IMR-90 (cell line): ENCODE results near the gene PEX10. TPM values are rescaled to one million over a fixed set of nuclear protein-coding genes. Genes with fewer than 3 reads are reported as not detected.

ENCODE experiments used
- ATAC-seq: fragments of 200-7000 bp; cut with Tn5 transposase; 2 replicates; pipeline ENCODE4 v1.9.1; 2020; ENCODE audit warnings: low read depth, mild to moderate bottlenecking, moderate library complexity
- BruUV-seq: library from RNA; stranded (reverse); fragments of 400-500 nt; replicated peaks from 2 replicates; lab custom pipeline; 2021; lab: Mats Ljungman, UMichigan
- CTCF ChIA-PET: fragments of 300-600 bp; formaldehyde crosslinking; extraction: SDS; loops from one replicate; lab custom pipeline; 2021; ENCODE audit warnings: antibody characterized with exemption; lab: Yijun Ruan, JAX
- POLR2A ChIA-PET: fragments of 300-600 bp; sonication (Branson Sonifier 250); formaldehyde crosslinking; loops from one replicate; lab custom pipeline; 2022; ENCODE audit warnings: antibody characterized with exemption; ENCODE audit not compliant: unreplicated experiment; lab: Charles Lee
- DNase-seq: peaks from one replicate; pipeline ENCODE4 v3.0.0; 2013
- H2AFZ ChIP-seq: replicated peaks from 2 replicates; pipeline ENCODE3; 2013; ENCODE audit warnings: low read length, mild to moderate bottlenecking; ENCODE audit not compliant: poor library complexity
- H2AK5ac ChIP-seq: 2 replicates; pipeline ENCODE4 v1.6.1; 2013; ENCODE audit warnings: low read depth, low read length, inconsistent platforms
- H2AK9ac ChIP-seq: replicated peaks from 2 replicates; pipeline ENCODE3; 2013; ENCODE audit warnings: mild to moderate bottlenecking, low read depth, low read length, moderate library complexity; ENCODE audit not compliant: poor library complexity
- H2BK120ac ChIP-seq: 2 replicates; pipeline ENCODE4 v1.6.1; 2013; ENCODE audit warnings: low read depth, low read length, inconsistent platforms
- H2BK15ac ChIP-seq: 3 replicates; pipeline ENCODE4 v1.6.1; 2013; ENCODE audit warnings: low read depth, low read length, inconsistent platforms
- H2BK20ac ChIP-seq: 2 replicates; pipeline ENCODE4 v1.6.1; 2013; ENCODE audit warnings: low read depth, mild to moderate bottlenecking, inconsistent platforms, low read length, moderate library complexity
- H2BK5ac ChIP-seq: 2 replicates; pipeline ENCODE4 v1.6.1; 2013; ENCODE audit warnings: mild to moderate bottlenecking, low read depth, low read length, inconsistent platforms; ENCODE audit not compliant: poor library complexity, severe bottlenecking
- H3K14ac ChIP-seq: replicated peaks from 2 replicates; pipeline ENCODE4 v1.6.1; 2013; ENCODE audit warnings: low read depth, low read length, inconsistent platforms
- H3K18ac ChIP-seq: 2 replicates; pipeline ENCODE4 v1.6.1; 2013; ENCODE audit warnings: low read depth, low read length, control low read depth
- H3K23ac ChIP-seq: 2 replicates; pipeline ENCODE4 v1.6.1; 2013; ENCODE audit warnings: low read depth, low read length, inconsistent platforms
- H3K27ac ChIP-seq: 2 replicates; pipeline ENCODE4 v1.5.1; 2013; ENCODE audit warnings: mild to moderate bottlenecking, control low read depth, low read length; ENCODE audit not compliant: insufficient read depth
- H3K27me3 ChIP-seq: 2 replicates; pipeline ENCODE4 v1.6.1; 2013; ENCODE audit warnings: low read length; ENCODE audit not compliant: control insufficient read depth, insufficient read depth
- H3K36me3 ChIP-seq: 2 replicates; pipeline ENCODE4 v1.6.1; 2013; ENCODE audit warnings: low read length, mixed read lengths; ENCODE audit not compliant: control insufficient read depth, insufficient read depth
- H3K4ac ChIP-seq: 2 replicates; pipeline ENCODE4 v1.6.1; 2013; ENCODE audit warnings: low read depth, low read length, inconsistent platforms
- H3K4me1 ChIP-seq: 2 replicates; pipeline ENCODE4 v1.6.1; 2013; ENCODE audit warnings: low read length, mixed read lengths; ENCODE audit not compliant: control insufficient read depth, insufficient read depth
- H3K4me2 ChIP-seq: 2 replicates; pipeline ENCODE4 v1.6.1; 2013; ENCODE audit warnings: low read depth, mild to moderate bottlenecking, control low read depth, low read length, moderate library complexity
- H3K4me3 ChIP-seq: 2 replicates; pipeline ENCODE4 v1.5.1; 2013; ENCODE audit warnings: low read depth, mild to moderate bottlenecking, control low read depth, low read length, moderate library complexity; ENCODE audit not compliant: insufficient read depth
- H3K56ac ChIP-seq: 2 replicates; pipeline ENCODE4 v1.6.1; 2013; ENCODE audit warnings: low read length, inconsistent platforms; ENCODE audit not compliant: insufficient read depth; ENCODE audit errors: extremely low read depth
- H3K79me1 ChIP-seq, 2 experiments: 2 replicates each; pipeline ENCODE4 v1.6.1; 2013; ENCODE audit warnings: low read length in 2 of 2, inconsistent platforms in 1 of 2, low read depth in 1 of 2
- H3K9ac ChIP-seq: 2 replicates; pipeline ENCODE4 v1.6.1; 2013; ENCODE audit warnings: low read depth, low read length, control low read depth
- H3K9me1 ChIP-seq: 2 replicates; pipeline ENCODE4 v1.6.1; 2013; ENCODE audit warnings: low read length, inconsistent platforms; ENCODE audit not compliant: insufficient read depth
- H3K9me3 ChIP-seq: 2 replicates; pipeline ENCODE4 v1.6.1; 2013; ENCODE audit warnings: low read length; ENCODE audit not compliant: control insufficient read depth, insufficient read depth
- H4K20me1 ChIP-seq: 2 replicates; pipeline ENCODE4 v1.6.1; 2013; ENCODE audit warnings: low read length, inconsistent platforms; ENCODE audit not compliant: insufficient read depth
- H4K5ac ChIP-seq: 2 replicates; pipeline ENCODE4 v1.6.1; 2013; ENCODE audit warnings: mild to moderate bottlenecking, low read depth, low read length, control low read depth
- H4K8ac ChIP-seq, 2 experiments: 2 replicates each; pipeline ENCODE4 v1.6.1; 2013; ENCODE audit warnings: low read depth in 2 of 2, low read length in 2 of 2, control low read depth in 1 of 2, inconsistent platforms in 1 of 2
- H4K91ac ChIP-seq: 2 replicates; pipeline ENCODE4 v1.6.1; 2013; ENCODE audit warnings: low read depth, low read length, inconsistent platforms; ENCODE audit not compliant: insufficient read depth
- BHLHE40 ChIP-seq: fragments of 150-350 bp; IDR thresholded peaks from 2 replicates; pipeline ENCODE4 v1.6.1; 2016; ENCODE audit warnings: mild to moderate bottlenecking, low read depth, low read length
- CEBPB ChIP-seq: IDR thresholded peaks from 2 replicates; pipeline ENCODE4 v1.6.1; 2012; ENCODE audit warnings: low read depth, low read length, improper control_type of control experiment
- FOS ChIP-seq: fragments of 150-350 bp; IDR thresholded peaks from 2 replicates; pipeline ENCODE4 v1.6.1; 2016; ENCODE audit warnings: low read depth, low read length
- MAFK ChIP-seq: IDR thresholded peaks from 2 replicates; pipeline ENCODE4 v1.6.1; 2012; ENCODE audit warnings: low read depth, low read length, improper control_type of control experiment
- MXI1 ChIP-seq: IDR thresholded peaks from 2 replicates; pipeline ENCODE4 v1.6.1; 2012; ENCODE audit warnings: low read depth, mild to moderate bottlenecking, low read length, moderate library complexity, borderline replicate concordance
- NFE2L2 ChIP-seq: fragments of 150-350 bp; IDR thresholded peaks from 2 replicates; pipeline ENCODE4 v1.6.1; 2016; ENCODE audit warnings: low read depth, mild to moderate bottlenecking, low read length
- RAD21 ChIP-seq: IDR thresholded peaks from 2 replicates; pipeline ENCODE4 v1.6.1; 2012; ENCODE audit warnings: low read length, improper control_type of control experiment
- RCOR1 ChIP-seq: IDR thresholded peaks from 2 replicates; pipeline ENCODE4 v1.6.1; 2012; ENCODE audit warnings: mild to moderate bottlenecking, low read length, improper control_type of control experiment; ENCODE audit not compliant: insufficient replicate concordance
- SMC3 ChIP-seq: fragments of 150-350 bp; IDR thresholded peaks from 2 replicates; pipeline ENCODE4 v1.6.1; 2016; ENCODE audit warnings: low read depth, mild to moderate bottlenecking, antibody characterized with exemption, low read length, moderate library complexity
- USF2 ChIP-seq: fragments of 150-350 bp; IDR thresholded peaks from 2 replicates; pipeline ENCODE4 v1.6.1; 2017; ENCODE audit warnings: mild to moderate bottlenecking, antibody characterized with exemption, low read length, low read depth
- WGBS, 2 experiments: methylation state at CpG; one replicate each; pipeline versions ENCODE4 v1.1.5 to v1.1.7; 2013; ENCODE audit warnings: missing lambda C conversion rate in 2 of 2; ENCODE audit not compliant: insufficient read length in 1 of 2; ENCODE audit errors: extremely low coverage in 2 of 2; 5-methylcytosine and 5-hydroxymethylcytosine counted together
- dilution Hi-C: fragments of 300-500 bp; cut with HindIII; formaldehyde crosslinking; loops from one replicate; pipeline ENCODE4 v1.14.3; 2018; ENCODE audit warnings: low sequenced_read_pairs; ENCODE audit not compliant: unreplicated experiment
- in situ Hi-C: fragments of 300-500 bp; cut with MboI; formaldehyde crosslinking; loops from 3 replicates; pipeline ENCODE4 v1.14.3; 2019; ENCODE audit warnings: low sequenced_read_pairs, inconsistent platforms, mixed read lengths
- intact Hi-C: fragments of 100-400 bp; cut with micrococcal nuclease; formaldehyde crosslinking; loops from 2 replicates; pipeline ENCODE4 v1.10.0; 2022
- polyA plus RNA-seq, 3 experiments: library from polyadenylated mRNA; depleted of rRNA; stranded (reverse); fragments of >200 nt; gene quantifications; 2 replicates each; pipeline ENCODE4 v1.2.3, GENCODE V29; 2012; ENCODE audit warnings: low replicate concordance in 1 of 3
- total RNA-seq: library from RNA; depleted of rRNA; stranded (reverse); fragments of >200 nt; gene quantifications from 2 replicates; pipeline ENCODE4 v1.2.3, GENCODE V29; 2012
- TF ChIP-seq, protein P1 (sequence below): fragments of 150-350 bp; IDR thresholded peaks from 2 replicates; pipeline ENCODE4 v1.6.1; 2016; ENCODE audit warnings: low read depth, mild to moderate bottlenecking, low read length, moderate library complexity, borderline replicate concordance

PEX10 gene
- total and polyA plus RNA-seq, 2 of the 4 experiments (the other 2 are of a cell fraction) = 16.9 to 19.7 TPM

DNA sequence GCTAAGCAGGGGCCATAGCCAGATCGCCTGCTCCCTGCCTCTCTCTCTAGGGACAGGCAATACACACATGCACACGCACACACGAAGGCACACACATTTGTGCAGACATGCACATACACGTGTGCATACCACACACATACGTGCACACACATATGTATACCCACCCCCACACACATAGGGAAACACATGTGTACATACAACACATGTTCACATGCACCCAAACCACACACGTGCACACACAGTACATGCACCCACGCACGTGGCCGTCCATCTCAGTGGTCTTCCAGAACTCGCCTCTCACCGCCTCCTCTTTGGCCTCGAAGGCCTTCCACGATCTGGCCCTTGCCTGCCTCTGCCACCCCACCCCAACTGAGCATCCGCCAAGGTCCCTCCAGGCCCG is 25.3 kb upstream of the PEX10 start:
- Histone ChIP-seq H3K36me3 (no peaks in the 10 kb centered on the region), H3K14ac (no peak overlapping the region), H3K4me1 (no peaks in the 10 kb centered on the region), H3K4me2 (no peak overlapping the region), H4K5ac (no peak overlapping the region), H3K79me1 (no peaks in the 10 kb centered on the region), H3K9me1 (no peaks in the 10 kb centered on the region), H2AK5ac (no peak overlapping the region), H2BK15ac (no peak overlapping the region), H2AK9ac (no peak overlapping the region), H4K8ac (no peak overlapping the region), H2BK5ac (no peak overlapping the region), H3K4ac (no peak overlapping the region), H2BK20ac (no peak overlapping the region), H2BK120ac (no peak overlapping the region), H3K9ac (no peak overlapping the region), H3K27me3 (peaks cover 51% of the 10 kb centered on the region), H3K27ac (no peak overlapping the region), H4K91ac (no peak overlapping the region), H2AFZ (no peak overlapping the region), H4K20me1 (no peaks in the 10 kb centered on the region), H3K23ac (no peak overlapping the region), H3K18ac (no peak overlapping the region), H3K4me3 (no peak overlapping the region), H3K9me3 (no peaks in the 10 kb centered on the region), H3K56ac (no peak overlapping the region)
- in situ Hi-C loops (loop anchor here (25.0 kb wide), 1 partner anchor 625 kb away; the partner anchor contains the start of gene PRDM16), dilution Hi-C loops (no loop called here), intact Hi-C loops (no loop called here)
- ATAC-seq = no peak
- 54% methylated on average over 5 of the region's 15 CpGs; no CpG with 5 or more reads in 1 of the 2 experiments for WGBS, 2 experiments
- no TSS peak for BruUV-seq
- TF ChIP-seq FOS (no peak), MAFK (no peak), CEBPB (no peak), NFE2L2 (no peak), USF2 (no peak), RAD21 (no peak), RCOR1 (no peak), SMC3 (no peak), BHLHE40 (no peak), MXI1 (no peak)
- TF ChIP-seq, protein P1, sequence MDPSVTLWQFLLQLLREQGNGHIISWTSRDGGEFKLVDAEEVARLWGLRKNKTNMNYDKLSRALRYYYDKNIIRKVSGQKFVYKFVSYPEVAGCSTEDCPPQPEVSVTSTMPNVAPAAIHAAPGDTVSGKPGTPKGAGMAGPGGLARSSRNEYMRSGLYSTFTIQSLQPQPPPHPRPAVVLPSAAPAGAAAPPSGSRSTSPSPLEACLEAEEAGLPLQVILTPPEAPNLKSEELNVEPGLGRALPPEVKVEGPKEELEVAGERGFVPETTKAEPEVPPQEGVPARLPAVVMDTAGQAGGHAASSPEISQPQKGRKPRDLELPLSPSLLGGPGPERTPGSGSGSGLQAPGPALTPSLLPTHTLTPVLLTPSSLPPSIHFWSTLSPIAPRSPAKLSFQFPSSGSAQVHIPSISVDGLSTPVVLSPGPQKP = no peak
- ChIA-PET POLR2A (no interaction called here), CTCF (no interaction called here)
- DNase-seq = no peak
